GM04504 (cell line): ENCODE results near the gene HAPLN3.

Experiments
- DNase-seq: peaks from one replicate; pipeline ENCODE4 v3.0.0-alpha.2; 2012; ENCODE audit warnings: low read depth

HAPLN3 gene

GRCh38 chr15:88896333-88897033, 1.1 kb upstream of the HAPLN3 start:
- DNase-seq: no peak

GRCh38 chr15:88894348-88894818, 961 bp downstream of the HAPLN3 start:
- no peak for DNase-seq

GRCh38 chr15:88891540-88892254, 3.6 kb downstream of the HAPLN3 start:
- no peak for DNase-seq

GRCh38 chr15:88890495-88890894, 4.8 kb downstream of the HAPLN3 start:
- no peak for DNase-seq

- DNase-seq: no peak
Observed at GRCh38 chr15:88888719-88889118, 6.6 kb downstream of the HAPLN3 start.

GRCh38 chr15:88887068-88887580, 8.2 kb downstream of the HAPLN3 start:
- DNase-seq: no peak

- no peak for DNase-seq
Observed at GRCh38 chr15:88882785-88883184, 12.6 kb downstream of the HAPLN3 start.

GRCh38 chr15:88881775-88882174, 13.6 kb downstream of the HAPLN3 start:
- no peak for DNase-seq

- no peak for DNase-seq
Observed at GRCh38 chr15:88880944-88881740, 14.2 kb downstream of the HAPLN3 start.

GRCh38 chr15:88878720-88879184, 16.6 kb downstream of the HAPLN3 start:
- peak; percentile 50 for DNase-seq

- no peak for DNase-seq
Observed at GRCh38 chr15:88877906-88878305, 17.4 kb downstream of the HAPLN3 start.

- no peak for DNase-seq
Observed at GRCh38 chr15:88877415-88877814, 17.9 kb downstream of the HAPLN3 start.

- no peak for DNase-seq
Observed at GRCh38 chr15:88876573-88876972, 18.8 kb downstream of the HAPLN3 start.

GRCh38 chr15:88874684-88875083, 20.7 kb downstream of the HAPLN3 start:
- no peak for DNase-seq

GRCh38 chr15:88874275-88874674, 21.1 kb downstream of the HAPLN3 start:
- no peak for DNase-seq

GRCh38 chr15:88873786-88874185, 21.6 kb downstream of the HAPLN3 start:
- DNase-seq: no peak

- DNase-seq: no peak
Observed at GRCh38 chr15:88872706-88873105, 22.6 kb downstream of the HAPLN3 start.

GRCh38 chr15:88872106-88872505, 23.2 kb downstream of the HAPLN3 start:
- DNase-seq: no peak

GRCh38 chr15:88871313-88871712, 24.0 kb downstream of the HAPLN3 start:
- DNase-seq: no peak

- no peak for DNase-seq
Observed at GRCh38 chr15:88866295-88866881, 29.0 kb downstream of the HAPLN3 start.

GRCh38 chr15:88865498-88866099, 29.7 kb downstream of the HAPLN3 start:
- DNase-seq: no peak
